Measurements from ENCODE around the gene ITK. TPM values are rescaled to one million over a fixed set of nuclear protein-coding genes. Genes with fewer than 3 reads are reported as not detected.

Gene ITK
- total and polyA plus RNA-seq, 4 donors, result 0.35 to 1.5 (median 0.43) TPM

DNA sequence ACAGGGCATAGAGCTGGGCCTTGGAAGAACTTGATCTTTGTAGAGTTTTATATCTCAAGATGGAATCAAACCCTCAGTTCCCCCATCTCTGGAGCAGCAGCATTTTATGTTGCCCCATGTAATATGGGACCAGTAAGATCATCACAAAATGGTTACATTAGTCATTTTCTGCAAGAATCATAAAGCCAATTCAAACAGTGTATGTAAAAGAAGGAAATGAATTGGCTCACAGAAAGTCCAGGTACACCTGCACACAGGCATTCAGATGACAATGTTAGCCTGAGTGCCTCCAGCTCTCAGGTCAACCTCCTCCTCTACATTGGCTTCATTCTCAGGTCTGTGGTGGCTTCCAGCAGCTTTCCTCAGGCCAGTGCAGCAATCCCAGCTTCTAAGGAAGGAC, 120.4 kb downstream of the ITK start:
- no peak overlapping the region for H3K4me3 ChIP-seq (ENCODE audit: low read depth in 1 of 3, low read length in 3 of 3)
- H3K27me3 ChIP-seq (ENCODE audit: control insufficient read depth in 4 of 4, insufficient read depth in 4 of 4, low read length in 3 of 4), result no peaks in the 10 kb centered on the region
- no peaks in the 10 kb centered on the region for H3K36me3 ChIP-seq (ENCODE audit: control insufficient read depth in 4 of 4, insufficient read depth in 3 of 4, low read depth in 1 of 4, low read length in 3 of 4)
- H3K9ac ChIP-seq (ENCODE audit: low read depth in 1 of 2, low read length in 2 of 2), result peak overlapping the region in 1 of 2 donors; percentile 52
- TF ChIP-seq RXRA (IDR thresholded peaks at IDR 0.05), result no peak
- TF ChIP-seq TAF1 (conservative IDR thresholded peaks at IDR 0.05), result no peak
- no peak for TF ChIP-seq HNF4A (conservative IDR thresholded peaks at IDR 0.05)
- TF ChIP-seq, protein P1, sequence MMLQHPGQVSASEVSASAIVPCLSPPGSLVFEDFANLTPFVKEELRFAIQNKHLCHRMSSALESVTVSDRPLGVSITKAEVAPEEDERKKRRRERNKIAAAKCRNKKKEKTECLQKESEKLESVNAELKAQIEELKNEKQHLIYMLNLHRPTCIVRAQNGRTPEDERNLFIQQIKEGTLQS (IDR thresholded peaks at IDR 0.05), result no peak
- TF ChIP-seq NR2F2 (IDR thresholded peaks at IDR 0.05), result no peak
- TF ChIP-seq JUND (IDR thresholded peaks at IDR 0.05), result no peak
- TF ChIP-seq RAD21 (IDR thresholded peaks at IDR 0.05), result no peak
- TF ChIP-seq FOXA2 (IDR thresholded peaks at IDR 0.05), result no peak
- no peak for DNase-seq (ENCODE audit: low spot score)
- peak overlapping the region; percentile 72 to 76 for H3K27ac ChIP-seq (ENCODE audit: low read depth in 1 of 2, low read length in 2 of 2)
- H3K9me3 ChIP-seq (ENCODE audit: control insufficient read depth in 4 of 4, low read length in 3 of 4), result no peaks in the 10 kb centered on the region
- peaks cover 2 to 17% (median 7%) of the 10 kb centered on the region in 4 donors for H3K4me1 ChIP-seq (ENCODE audit: control insufficient read depth in 4 of 4, insufficient read depth in 4 of 4, low read length in 3 of 4)

DNA sequence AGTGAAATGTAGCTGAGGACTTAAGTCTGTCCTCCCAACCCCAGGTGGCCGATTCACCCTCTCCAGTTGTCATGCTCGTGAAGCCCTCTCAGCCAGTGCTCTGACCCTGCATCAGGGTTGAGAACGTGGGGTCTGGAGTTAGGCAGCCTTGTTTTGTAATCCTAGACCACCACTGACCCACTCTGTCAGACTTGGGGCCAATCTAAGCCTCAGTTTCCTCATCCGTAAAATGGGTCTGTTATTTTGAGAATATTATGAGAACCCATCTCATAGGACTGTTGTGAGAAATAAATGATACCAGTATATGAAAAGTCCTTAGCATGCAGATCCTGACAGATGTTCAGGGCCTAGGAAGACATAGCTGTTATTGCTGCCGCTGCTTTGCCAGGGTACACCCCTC, 122.4 kb downstream of the ITK start:
- no peak for DNase-seq (ENCODE audit: low spot score)
- H3K9ac ChIP-seq (ENCODE audit: low read depth in 1 of 2, low read length in 2 of 2), result no peak overlapping the region
- no peaks in the 10 kb centered on the region for H3K36me3 ChIP-seq (ENCODE audit: control insufficient read depth in 4 of 4, insufficient read depth in 3 of 4, low read depth in 1 of 4, low read length in 3 of 4)
- H3K27me3 ChIP-seq (ENCODE audit: control insufficient read depth in 4 of 4, insufficient read depth in 4 of 4, low read length in 3 of 4), result no peaks in the 10 kb centered on the region
- H3K27ac ChIP-seq (ENCODE audit: low read depth in 1 of 2, low read length in 2 of 2), result no peak overlapping the region
- no peaks in the 10 kb centered on the region for H3K9me3 ChIP-seq (ENCODE audit: control insufficient read depth in 4 of 4, low read length in 3 of 4)
- H3K4me3 ChIP-seq (ENCODE audit: low read depth in 1 of 3, low read length in 3 of 3), result no peak overlapping the region
- 95% methylated on average over 5 of the region's 5 CpGs for WGBS
- TF ChIP-seq YY1 (IDR thresholded peaks at IDR 0.05), result no peak
- TF ChIP-seq, protein P2, sequence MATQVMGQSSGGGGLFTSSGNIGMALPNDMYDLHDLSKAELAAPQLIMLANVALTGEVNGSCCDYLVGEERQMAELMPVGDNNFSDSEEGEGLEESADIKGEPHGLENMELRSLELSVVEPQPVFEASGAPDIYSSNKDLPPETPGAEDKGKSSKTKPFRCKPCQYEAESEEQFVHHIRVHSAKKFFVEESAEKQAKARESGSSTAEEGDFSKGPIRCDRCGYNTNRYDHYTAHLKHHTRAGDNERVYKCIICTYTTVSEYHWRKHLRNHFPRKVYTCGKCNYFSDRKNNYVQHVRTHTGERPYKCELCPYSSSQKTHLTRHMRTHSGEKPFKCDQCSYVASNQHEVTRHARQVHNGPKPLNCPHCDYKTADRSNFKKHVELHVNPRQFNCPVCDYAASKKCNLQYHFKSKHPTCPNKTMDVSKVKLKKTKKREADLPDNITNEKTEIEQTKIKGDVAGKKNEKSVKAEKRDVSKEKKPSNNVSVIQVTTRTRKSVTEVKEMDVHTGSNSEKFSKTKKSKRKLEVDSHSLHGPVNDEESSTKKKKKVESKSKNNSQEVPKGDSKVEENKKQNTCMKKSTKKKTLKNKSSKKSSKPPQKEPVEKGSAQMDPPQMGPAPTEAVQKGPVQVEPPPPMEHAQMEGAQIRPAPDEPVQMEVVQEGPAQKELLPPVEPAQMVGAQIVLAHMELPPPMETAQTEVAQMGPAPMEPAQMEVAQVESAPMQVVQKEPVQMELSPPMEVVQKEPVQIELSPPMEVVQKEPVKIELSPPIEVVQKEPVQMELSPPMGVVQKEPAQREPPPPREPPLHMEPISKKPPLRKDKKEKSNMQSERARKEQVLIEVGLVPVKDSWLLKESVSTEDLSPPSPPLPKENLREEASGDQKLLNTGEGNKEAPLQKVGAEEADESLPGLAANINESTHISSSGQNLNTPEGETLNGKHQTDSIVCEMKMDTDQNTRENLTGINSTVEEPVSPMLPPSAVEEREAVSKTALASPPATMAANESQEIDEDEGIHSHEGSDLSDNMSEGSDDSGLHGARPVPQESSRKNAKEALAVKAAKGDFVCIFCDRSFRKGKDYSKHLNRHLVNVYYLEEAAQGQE (IDR thresholded peaks at IDR 0.05), result no peak
- no peak for TF ChIP-seq RAD21 (IDR thresholded peaks at IDR 0.05)
- no peak for TF ChIP-seq EGR1 (IDR thresholded peaks at IDR 0.05; ENCODE audit: low read depth in 2 of 2)
- TF ChIP-seq, protein P3, sequence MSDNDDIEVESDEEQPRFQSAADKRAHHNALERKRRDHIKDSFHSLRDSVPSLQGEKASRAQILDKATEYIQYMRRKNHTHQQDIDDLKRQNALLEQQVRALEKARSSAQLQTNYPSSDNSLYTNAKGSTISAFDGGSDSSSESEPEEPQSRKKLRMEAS (IDR thresholded peaks at IDR 0.05), result no peak
- no peak for TF ChIP-seq HNF4G (IDR thresholded peaks at IDR 0.05)
- peaks cover 2 to 15% (median 7%) of the 10 kb centered on the region in 4 donors for H3K4me1 ChIP-seq (ENCODE audit: control insufficient read depth in 4 of 4, insufficient read depth in 4 of 4, low read length in 3 of 4)

DNA sequence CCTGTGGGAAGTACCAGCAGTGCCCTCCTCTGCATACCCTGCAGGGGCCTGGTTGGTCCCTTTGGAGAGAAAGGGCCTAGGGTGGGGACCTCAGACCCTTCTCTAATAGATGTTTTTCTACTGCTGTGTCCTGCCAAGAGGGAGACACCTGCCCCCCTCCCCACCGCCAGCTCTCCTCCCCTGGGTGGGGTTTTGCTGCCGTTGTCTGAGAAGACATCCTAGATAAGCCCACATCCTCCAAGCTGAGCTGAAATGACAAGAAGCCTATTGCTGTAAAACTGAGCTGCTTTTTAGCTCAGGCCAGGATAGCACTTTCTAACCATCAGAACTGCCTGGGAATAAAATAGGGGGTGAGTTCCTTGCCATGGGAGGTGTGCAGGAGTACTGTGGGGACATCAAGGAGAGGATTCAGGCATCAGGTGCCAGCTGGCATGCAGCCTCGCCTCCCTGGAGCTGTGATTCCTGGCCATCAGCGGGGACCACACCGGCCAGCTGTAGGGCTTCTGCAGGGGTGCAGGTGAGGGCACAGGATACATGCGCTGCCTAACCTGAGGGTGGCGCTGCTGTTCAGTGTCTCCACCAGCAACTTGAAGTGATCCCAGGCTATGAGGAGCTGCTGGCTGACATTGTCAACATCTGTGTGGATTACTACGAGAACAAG, 123.2 kb downstream of the ITK start:
- TF ChIP-seq RAD21 (IDR thresholded peaks at IDR 0.05), result peak in 1 of 2 donors; percentile 36
- TF ChIP-seq TAF1 (conservative IDR thresholded peaks at IDR 0.05), result no peak
- TF ChIP-seq RXRA (IDR thresholded peaks at IDR 0.05), result peak in 1 of 2 donors; percentile 16
- Histone ChIP-seq H3K4me1 (ENCODE audit: control insufficient read depth in 4 of 4, insufficient read depth in 4 of 4, low read length in 3 of 4) (peaks cover 2 to 15% (median 7%) of the 10 kb centered on the region in 4 donors), H3K36me3 (ENCODE audit: control insufficient read depth in 4 of 4, insufficient read depth in 3 of 4, low read depth in 1 of 4, low read length in 3 of 4) (no peaks in the 10 kb centered on the region), H3K27me3 (ENCODE audit: control insufficient read depth in 4 of 4, insufficient read depth in 4 of 4, low read length in 3 of 4) (no peaks in the 10 kb centered on the region), H3K4me3 (ENCODE audit: low read depth in 1 of 3, low read length in 3 of 3) (no peak overlapping the region), H3K9me3 (ENCODE audit: control insufficient read depth in 4 of 4, low read length in 3 of 4) (no peaks in the 10 kb centered on the region), H3K27ac (ENCODE audit: low read depth in 1 of 2, low read length in 2 of 2) (no peak overlapping the region), H3K9ac (ENCODE audit: low read depth in 1 of 2, low read length in 2 of 2) (no peak overlapping the region)
- 61% methylated on average over 8 of the region's 8 CpGs for WGBS
- no peak for DNase-seq (ENCODE audit: low spot score)

Other genes with a start within 250 kb of the ITK start
- 10 to 100 TPM in 1 of 2 donors, 1 to 10 TPM in 1; 3.0 to 38.8 TPM for gene TIMD4, start 217.6 kb upstream of the ITK start, total RNA-seq
- gene TIMD4, start 217.6 kb upstream of the ITK start, polyA plus RNA-seq, result 10 to 100 TPM in 1 of 2 donors, 1 to 10 TPM in 1; 3.2 to 13.9 TPM
- gene HAVCR1, start 121.7 kb upstream of the ITK start, total RNA-seq, result 1 to 10 TPM in 1 of 2 donors, under 1 TPM in 1; 0.17 to 2.8 TPM
- under 1 TPM in 1 of 2 donors, not detected in 1; 0.07 TPM for gene HAVCR1, start 121.7 kb upstream of the ITK start, polyA plus RNA-seq
- gene HAVCR2, start 71.8 kb upstream of the ITK start, total RNA-seq, result 1 to 10 TPM; 5.5 to 9.4 TPM
- 1 to 10 TPM; 1.4 to 3.2 TPM for gene HAVCR2, start 71.8 kb upstream of the ITK start, polyA plus RNA-seq
- gene MED7, start 38.0 kb upstream of the ITK start, total RNA-seq, result 1 to 10 TPM; 4.7 to 7.4 TPM
- gene MED7, start 38.0 kb upstream of the ITK start, polyA plus RNA-seq, result 1 to 10 TPM; 4.1 to 9.2 TPM
- not detected for gene GARIN3, start 14.6 kb upstream of the ITK start, total RNA-seq
- gene GARIN3, start 14.6 kb upstream of the ITK start, polyA plus RNA-seq, result not detected
- gene CYFIP2, start 85.3 kb downstream of the ITK start, total RNA-seq, result 10 to 100 TPM; 12.6 to 34.1 TPM
- gene CYFIP2, start 85.3 kb downstream of the ITK start, polyA plus RNA-seq, result 10 to 100 TPM; 22.3 to 38.9 TPM